Erythroblast (primary cell): Measurements from ENCODE around the gene NCAPD3.

ENCODE experiments used
- GATA1 ChIP-seq: IDR thresholded peaks from 2 replicates; pipeline ENCODE4 v1.6.1; 2011; ENCODE audit warnings: low read depth, mild to moderate bottlenecking, control low read depth, low read length, moderate library complexity
- POLR2A ChIP-seq: IDR thresholded peaks from 2 replicates; pipeline ENCODE4 v1.6.1; 2011; ENCODE audit warnings: mild to moderate bottlenecking, low read length

- TF ChIP-seq POLR2A (no peak), GATA1 (no peak)
Observed at GRCh38 chr11:134120143-134120850, 103.5 kb downstream of the NCAPD3 start.
